IMR-90 (cell line): ENCODE data around the gene SERPINA4. TPM values are rescaled to one million over a fixed set of nuclear protein-coding genes. Genes with fewer than 3 reads are reported as not detected.

Source experiments
- ATAC-seq: fragments of 200-7000 bp; cut with Tn5 transposase; 2 replicates; pipeline ENCODE4 v1.9.1; 2020; ENCODE audit warnings: low read depth, mild to moderate bottlenecking, moderate library complexity
- BruUV-seq: library from RNA; stranded (reverse); fragments of 400-500 nt; replicated peaks from 2 replicates; lab custom pipeline; 2021; lab: Mats Ljungman, UMichigan
- CTCF ChIA-PET: fragments of 300-600 bp; formaldehyde crosslinking; extraction: SDS; loops from one replicate; lab custom pipeline; 2021; ENCODE audit warnings: antibody characterized with exemption; lab: Yijun Ruan, JAX
- POLR2A ChIA-PET: fragments of 300-600 bp; sonication (Branson Sonifier 250); formaldehyde crosslinking; loops from one replicate; lab custom pipeline; 2022; ENCODE audit warnings: antibody characterized with exemption; ENCODE audit not compliant: unreplicated experiment; lab: Charles Lee
- DNase-seq: peaks from one replicate; pipeline ENCODE4 v3.0.0; 2013
- H2AFZ ChIP-seq: replicated peaks from 2 replicates; pipeline ENCODE3; 2013; ENCODE audit warnings: low read length, mild to moderate bottlenecking; ENCODE audit not compliant: poor library complexity
- H2AK5ac ChIP-seq: 2 replicates; pipeline ENCODE4 v1.6.1; 2013; ENCODE audit warnings: low read depth, low read length, inconsistent platforms
- H2AK9ac ChIP-seq: replicated peaks from 2 replicates; pipeline ENCODE3; 2013; ENCODE audit warnings: mild to moderate bottlenecking, low read depth, low read length, moderate library complexity; ENCODE audit not compliant: poor library complexity
- H2BK120ac ChIP-seq: 2 replicates; pipeline ENCODE4 v1.6.1; 2013; ENCODE audit warnings: low read depth, low read length, inconsistent platforms
- H2BK15ac ChIP-seq: 3 replicates; pipeline ENCODE4 v1.6.1; 2013; ENCODE audit warnings: low read depth, low read length, inconsistent platforms
- H2BK20ac ChIP-seq: 2 replicates; pipeline ENCODE4 v1.6.1; 2013; ENCODE audit warnings: low read depth, mild to moderate bottlenecking, inconsistent platforms, low read length, moderate library complexity
- H2BK5ac ChIP-seq: 2 replicates; pipeline ENCODE4 v1.6.1; 2013; ENCODE audit warnings: mild to moderate bottlenecking, low read depth, low read length, inconsistent platforms; ENCODE audit not compliant: poor library complexity, severe bottlenecking
- H3K14ac ChIP-seq: replicated peaks from 2 replicates; pipeline ENCODE4 v1.6.1; 2013; ENCODE audit warnings: low read depth, low read length, inconsistent platforms
- H3K18ac ChIP-seq: 2 replicates; pipeline ENCODE4 v1.6.1; 2013; ENCODE audit warnings: low read depth, low read length, control low read depth
- H3K23ac ChIP-seq: 2 replicates; pipeline ENCODE4 v1.6.1; 2013; ENCODE audit warnings: low read depth, low read length, inconsistent platforms
- H3K27ac ChIP-seq: 2 replicates; pipeline ENCODE4 v1.5.1; 2013; ENCODE audit warnings: mild to moderate bottlenecking, control low read depth, low read length; ENCODE audit not compliant: insufficient read depth
- H3K27me3 ChIP-seq: 2 replicates; pipeline ENCODE4 v1.6.1; 2013; ENCODE audit warnings: low read length; ENCODE audit not compliant: control insufficient read depth, insufficient read depth
- H3K36me3 ChIP-seq: 2 replicates; pipeline ENCODE4 v1.6.1; 2013; ENCODE audit warnings: low read length, mixed read lengths; ENCODE audit not compliant: control insufficient read depth, insufficient read depth
- H3K4ac ChIP-seq: 2 replicates; pipeline ENCODE4 v1.6.1; 2013; ENCODE audit warnings: low read depth, low read length, inconsistent platforms
- H3K4me1 ChIP-seq: 2 replicates; pipeline ENCODE4 v1.6.1; 2013; ENCODE audit warnings: low read length, mixed read lengths; ENCODE audit not compliant: control insufficient read depth, insufficient read depth
- H3K4me2 ChIP-seq: 2 replicates; pipeline ENCODE4 v1.6.1; 2013; ENCODE audit warnings: low read depth, mild to moderate bottlenecking, control low read depth, low read length, moderate library complexity
- H3K4me3 ChIP-seq: 2 replicates; pipeline ENCODE4 v1.5.1; 2013; ENCODE audit warnings: low read depth, mild to moderate bottlenecking, control low read depth, low read length, moderate library complexity; ENCODE audit not compliant: insufficient read depth
- H3K56ac ChIP-seq: 2 replicates; pipeline ENCODE4 v1.6.1; 2013; ENCODE audit warnings: low read length, inconsistent platforms; ENCODE audit not compliant: insufficient read depth; ENCODE audit errors: extremely low read depth
- H3K79me1 ChIP-seq, 2 experiments: 2 replicates each; pipeline ENCODE4 v1.6.1; 2013; ENCODE audit warnings: low read length in 2 of 2, inconsistent platforms in 1 of 2, low read depth in 1 of 2
- H3K9ac ChIP-seq: 2 replicates; pipeline ENCODE4 v1.6.1; 2013; ENCODE audit warnings: low read depth, low read length, control low read depth
- H3K9me1 ChIP-seq: 2 replicates; pipeline ENCODE4 v1.6.1; 2013; ENCODE audit warnings: low read length, inconsistent platforms; ENCODE audit not compliant: insufficient read depth
- H3K9me3 ChIP-seq: 2 replicates; pipeline ENCODE4 v1.6.1; 2013; ENCODE audit warnings: low read length; ENCODE audit not compliant: control insufficient read depth, insufficient read depth
- H4K20me1 ChIP-seq: 2 replicates; pipeline ENCODE4 v1.6.1; 2013; ENCODE audit warnings: low read length, inconsistent platforms; ENCODE audit not compliant: insufficient read depth
- H4K5ac ChIP-seq: 2 replicates; pipeline ENCODE4 v1.6.1; 2013; ENCODE audit warnings: mild to moderate bottlenecking, low read depth, low read length, control low read depth
- H4K8ac ChIP-seq, 2 experiments: 2 replicates each; pipeline ENCODE4 v1.6.1; 2013; ENCODE audit warnings: low read depth in 2 of 2, low read length in 2 of 2, control low read depth in 1 of 2, inconsistent platforms in 1 of 2
- H4K91ac ChIP-seq: 2 replicates; pipeline ENCODE4 v1.6.1; 2013; ENCODE audit warnings: low read depth, low read length, inconsistent platforms; ENCODE audit not compliant: insufficient read depth
- RCOR1 ChIP-seq: IDR thresholded peaks from 2 replicates; pipeline ENCODE4 v1.6.1; 2012; ENCODE audit warnings: mild to moderate bottlenecking, low read length, improper control_type of control experiment; ENCODE audit not compliant: insufficient replicate concordance
- WGBS, 2 experiments: methylation state at CpG; one replicate each; pipeline versions ENCODE4 v1.1.5 to v1.1.7; 2013; ENCODE audit warnings: missing lambda C conversion rate in 2 of 2; ENCODE audit not compliant: insufficient read length in 1 of 2; ENCODE audit errors: extremely low coverage in 2 of 2; 5-methylcytosine and 5-hydroxymethylcytosine counted together
- dilution Hi-C: fragments of 300-500 bp; cut with HindIII; formaldehyde crosslinking; loops from one replicate; pipeline ENCODE4 v1.14.3; 2018; ENCODE audit warnings: low sequenced_read_pairs; ENCODE audit not compliant: unreplicated experiment
- in situ Hi-C: fragments of 300-500 bp; cut with MboI; formaldehyde crosslinking; loops from 3 replicates; pipeline ENCODE4 v1.14.3; 2019; ENCODE audit warnings: low sequenced_read_pairs, inconsistent platforms, mixed read lengths
- intact Hi-C: fragments of 100-400 bp; cut with micrococcal nuclease; formaldehyde crosslinking; loops from 2 replicates; pipeline ENCODE4 v1.10.0; 2022
- polyA plus RNA-seq, 3 experiments: library from polyadenylated mRNA; depleted of rRNA; stranded (reverse); fragments of >200 nt; gene quantifications; 2 replicates each; pipeline ENCODE4 v1.2.3, GENCODE V29; 2012; ENCODE audit warnings: low replicate concordance in 1 of 3
- total RNA-seq: library from RNA; depleted of rRNA; stranded (reverse); fragments of >200 nt; gene quantifications from 2 replicates; pipeline ENCODE4 v1.2.3, GENCODE V29; 2012

The SERPINA4 gene
- total and polyA plus RNA-seq, 2 of the 4 experiments (the other 2 are of a cell fraction): not detected

GRCh38 chr14:94539181-94539580 is 22.1 kb upstream of the SERPINA4 start:
- no TSS peak for BruUV-seq
- Histone ChIP-seq H4K8ac (no peak overlapping the region), H3K9me1 (no peaks in the 10 kb centered on the region), H4K20me1 (no peaks in the 10 kb centered on the region), H4K91ac (no peak overlapping the region), H3K9me3 (no peaks in the 10 kb centered on the region), H3K4me1 (no peaks in the 10 kb centered on the region), H2AK5ac (no peak overlapping the region), H3K27ac (no peak overlapping the region), H3K56ac (no peak overlapping the region), H3K4ac (no peak overlapping the region), H3K23ac (no peak overlapping the region), H3K18ac (no peak overlapping the region), H3K27me3 (no peaks in the 10 kb centered on the region), H2AK9ac (no peak overlapping the region), H3K4me2 (no peak overlapping the region), H2BK5ac (no peak overlapping the region), H3K36me3 (no peaks in the 10 kb centered on the region), H2BK15ac (no peak overlapping the region), H3K9ac (no peak overlapping the region), H3K79me1 (no peaks in the 10 kb centered on the region), H3K14ac (no peak overlapping the region), H4K5ac (no peak overlapping the region), H2BK20ac (no peak overlapping the region), H3K4me3 (no peak overlapping the region), H2AFZ (no peak overlapping the region), H2BK120ac (no peak overlapping the region)
- no peak for DNase-seq
- no peak for ATAC-seq
- 10% methylated on average over 2 of the region's 7 CpGs; no CpG with 5 or more reads in 1 of the 2 experiments for WGBS, 2 experiments
- no peak for TF ChIP-seq RCOR1
- in situ Hi-C loops: no loop called here
- intact Hi-C loops: no loop called here
- ChIA-PET POLR2A (no interaction called here), CTCF (no interaction called here)
- dilution Hi-C loops: no loop called here
